Measurements from ENCODE around the gene RPL22L1. TPM values are rescaled to one million over a fixed set of nuclear protein-coding genes. Genes with fewer than 3 reads are reported as not detected.

Gene RPL22L1
- 100 to 1,000 TPM; 204 to 231 (median 209) TPM for total RNA-seq

GRCh38 chr3:170869645-170870593, at the start of gene RPL22L1:
Gene RPL22L1 (minus strand): TSS chr3:170870195. CDS start chr3:170870167, 28 bp downstream.
- H3K36me3 Mint-ChIP-seq (ENCODE audit: insufficient read depth), result peaks cover 39% of the 10 kb centered on the region
- ATAC-seq (peak; percentile 93 to 94), DNase-seq (peak; percentile 90)
- peaks cover 5% of the 10 kb centered on the region for H3K9me3 Mint-ChIP-seq
- H3K4me1 Mint-ChIP-seq (ENCODE audit: low read depth), result peaks cover 21% of the 10 kb centered on the region
- H3K27me3 Mint-ChIP-seq (ENCODE audit: low read depth), result no peaks in the 10 kb centered on the region
- peak within 1 kb of the TSS; percentile 97 for H3K4me3 Mint-ChIP-seq

DNA sequence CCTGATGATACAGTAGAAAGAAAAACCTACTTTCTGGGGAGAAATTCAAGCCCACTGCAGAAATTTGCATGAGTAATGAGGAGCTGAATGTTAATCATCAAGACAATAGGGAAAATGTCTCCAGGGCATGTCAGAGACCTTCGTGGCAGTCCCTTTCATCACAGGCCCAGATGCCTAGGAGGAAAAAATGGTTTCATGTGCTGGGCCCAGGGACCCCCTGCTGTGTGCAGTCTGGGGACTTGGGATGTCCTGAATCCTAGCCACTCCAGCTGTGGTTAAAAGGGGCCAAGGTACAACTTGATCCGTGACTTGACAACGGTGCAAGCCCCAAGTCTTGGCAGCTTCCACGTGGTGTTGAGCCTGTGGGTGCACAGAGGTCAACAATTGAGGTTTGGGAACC, 48.7 kb upstream of the RPL22L1 start:
- no peak overlapping the region for H3K4me3 Mint-ChIP-seq
- H3K9me3 Mint-ChIP-seq, result peaks cover 47% of the 10 kb centered on the region
- ATAC-seq (no peak), DNase-seq (no peak)
- no peaks in the 10 kb centered on the region for H3K4me1 Mint-ChIP-seq (ENCODE audit: low read depth)
- peaks cover 9% of the 10 kb centered on the region for H3K27me3 Mint-ChIP-seq (ENCODE audit: low read depth)
- H3K36me3 Mint-ChIP-seq (ENCODE audit: insufficient read depth), result no peaks in the 10 kb centered on the region

DNA sequence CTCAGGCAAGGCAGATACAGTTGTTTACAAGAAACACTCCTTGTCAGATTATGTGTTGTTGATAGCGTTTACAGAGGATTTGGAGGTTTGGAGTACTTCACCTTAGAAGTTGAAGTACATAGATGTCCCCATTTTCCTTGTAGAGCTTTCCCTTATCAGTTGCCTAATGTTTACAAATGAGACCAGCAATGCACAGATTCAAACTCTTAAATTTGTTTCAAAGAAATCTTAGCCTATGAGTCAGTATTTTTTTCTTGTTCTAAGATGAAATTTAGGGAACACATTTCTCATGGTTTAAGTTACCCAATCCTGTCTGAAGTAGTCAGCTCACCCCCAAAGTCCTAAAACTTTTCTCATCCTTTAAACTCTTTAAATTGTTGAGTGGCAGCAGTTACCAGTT, 44.7 kb upstream of the RPL22L1 start:
- no peak for DNase-seq
- ATAC-seq, result no peak
- Mint-ChIP-seq H3K4me1 (ENCODE audit: low read depth) (peaks cover 3% of the 10 kb centered on the region), H3K9me3 (peaks cover 36% of the 10 kb centered on the region), H3K4me3 (no peak overlapping the region), H3K36me3 (ENCODE audit: insufficient read depth) (no peaks in the 10 kb centered on the region), H3K27me3 (ENCODE audit: low read depth) (no peaks in the 10 kb centered on the region)

GRCh38 chr3:170914212-170914611, 44.2 kb upstream of the RPL22L1 start:
- DNase-seq, result no peak
- no peak overlapping the region for H3K4me3 Mint-ChIP-seq
- no peak for ATAC-seq
- H3K4me1 Mint-ChIP-seq (ENCODE audit: low read depth), result peaks cover 3% of the 10 kb centered on the region
- H3K9me3 Mint-ChIP-seq, result peaks cover 36% of the 10 kb centered on the region
- H3K27me3 Mint-ChIP-seq (ENCODE audit: low read depth), result no peaks in the 10 kb centered on the region
- no peaks in the 10 kb centered on the region for H3K36me3 Mint-ChIP-seq (ENCODE audit: insufficient read depth)

DNA sequence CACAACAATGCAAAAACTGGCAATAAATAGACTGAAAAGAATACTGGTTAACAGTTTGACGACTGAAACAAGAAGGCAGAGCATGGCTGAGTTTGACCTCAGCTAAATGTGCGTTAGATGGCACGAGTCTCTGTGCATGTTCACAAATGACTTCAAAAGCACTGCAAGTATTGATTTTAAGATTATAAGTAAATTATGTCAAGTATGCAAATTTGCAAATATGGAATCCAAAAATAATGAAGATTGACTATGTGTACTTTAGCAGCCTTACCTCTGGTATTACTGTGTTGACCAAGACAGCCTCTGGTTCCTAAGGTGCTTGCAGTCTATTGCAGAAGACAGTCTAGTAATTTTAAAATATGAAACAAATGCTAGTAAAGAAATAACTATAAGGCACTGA, 41.1 kb upstream of the RPL22L1 start:
- Mint-ChIP-seq H3K4me1 (ENCODE audit: low read depth) (peaks cover 18% of the 10 kb centered on the region), H3K36me3 (ENCODE audit: insufficient read depth) (no peaks in the 10 kb centered on the region), H3K27me3 (ENCODE audit: low read depth) (no peaks in the 10 kb centered on the region), H3K4me3 (no peak overlapping the region), H3K9me3 (peaks cover 19% of the 10 kb centered on the region)
- ATAC-seq, result no peak
- no peak for DNase-seq

GRCh38 chr3:170910542-170910941, 40.5 kb upstream of the RPL22L1 start:
- ATAC-seq (no peak), DNase-seq (no peak)
- H3K9me3 Mint-ChIP-seq, result peaks cover 19% of the 10 kb centered on the region
- no peak overlapping the region for H3K4me3 Mint-ChIP-seq
- H3K4me1 Mint-ChIP-seq (ENCODE audit: low read depth), result peaks cover 22% of the 10 kb centered on the region
- no peaks in the 10 kb centered on the region for H3K27me3 Mint-ChIP-seq (ENCODE audit: low read depth)
- no peaks in the 10 kb centered on the region for H3K36me3 Mint-ChIP-seq (ENCODE audit: insufficient read depth)

GRCh38 chr3:170909129-170909903, 39.3 kb upstream of the RPL22L1 start:
- DNase-seq, result no peak
- Mint-ChIP-seq H3K27me3 (ENCODE audit: low read depth) (no peaks in the 10 kb centered on the region), H3K36me3 (ENCODE audit: insufficient read depth) (no peaks in the 10 kb centered on the region), H3K9me3 (peaks cover 19% of the 10 kb centered on the region), H3K4me1 (ENCODE audit: low read depth) (peaks cover 24% of the 10 kb centered on the region), H3K4me3 (no peak overlapping the region)
- no peak for ATAC-seq

GRCh38 chr3:170908235-170909116, 38.5 kb upstream of the RPL22L1 start, which contains the start of gene EIF5A2:
Gene EIF5A2 (minus strand): TSS chr3:170908637. CDS start chr3:170907806, 831 bp downstream.
- H3K4me1 Mint-ChIP-seq (ENCODE audit: low read depth), result peaks cover 24% of the 10 kb centered on the region

DNA sequence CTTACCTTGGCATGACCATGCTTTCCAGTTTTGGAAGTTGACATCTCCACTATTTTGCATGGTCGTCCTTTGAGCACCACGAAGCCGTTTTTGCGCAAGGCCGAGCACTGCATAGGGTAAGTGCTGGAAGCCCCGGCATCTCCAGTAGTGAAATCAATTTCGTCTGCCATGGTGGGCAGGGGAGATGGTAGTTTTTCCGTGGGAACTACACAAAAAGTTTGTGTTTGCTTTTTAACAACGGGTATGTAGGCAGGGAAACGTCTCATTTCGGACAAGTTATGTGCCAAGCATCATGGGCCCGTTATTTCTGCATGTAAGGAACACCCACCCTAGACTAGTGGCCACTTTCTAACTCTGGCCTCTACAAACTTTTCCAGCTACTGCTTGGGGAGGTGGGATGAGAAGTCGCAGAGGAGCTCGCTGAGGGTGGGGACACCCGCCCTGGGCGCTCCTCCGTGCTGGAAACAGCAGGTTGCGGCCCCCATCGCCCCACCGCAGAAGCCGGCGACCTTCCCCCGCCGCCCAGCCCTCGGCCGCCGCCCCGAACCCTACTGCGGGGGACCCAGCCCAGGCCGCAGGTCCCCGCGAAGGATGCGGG, 37.7 kb upstream of the RPL22L1 start:
- H3K9me3 Mint-ChIP-seq, result peaks cover 19% of the 10 kb centered on the region
- H3K36me3 Mint-ChIP-seq (ENCODE audit: insufficient read depth), result peaks cover 7% of the 10 kb centered on the region
- ATAC-seq, result no peak
- H3K4me1 Mint-ChIP-seq (ENCODE audit: low read depth), result peaks cover 24% of the 10 kb centered on the region
- peak overlapping the region; percentile 94 for H3K4me3 Mint-ChIP-seq
- no peak for DNase-seq
- H3K27me3 Mint-ChIP-seq (ENCODE audit: low read depth), result no peaks in the 10 kb centered on the region

More at GRCh38 chr3:170908235-170909116, 38.5 kb upstream of the RPL22L1 start, which contains the start of gene EIF5A2:
- ATAC-seq (peak; percentile 98), DNase-seq (peak; percentile 95)
- H3K9me3 Mint-ChIP-seq, result peaks cover 19% of the 10 kb centered on the region
- H3K4me3 Mint-ChIP-seq, result peak within 1 kb of the TSS; percentile 94
- H3K36me3 Mint-ChIP-seq (ENCODE audit: insufficient read depth), result no peaks in the 10 kb centered on the region
- H3K27me3 Mint-ChIP-seq (ENCODE audit: low read depth), result no peaks in the 10 kb centered on the region

- DNase-seq (no peak), ATAC-seq (no peak)
- H3K27me3 Mint-ChIP-seq (ENCODE audit: low read depth), result no peaks in the 10 kb centered on the region
- peaks cover 13% of the 10 kb centered on the region for H3K36me3 Mint-ChIP-seq (ENCODE audit: insufficient read depth)
- no peak overlapping the region for H3K4me3 Mint-ChIP-seq
- peaks cover 12% of the 10 kb centered on the region for H3K9me3 Mint-ChIP-seq
- H3K4me1 Mint-ChIP-seq (ENCODE audit: low read depth), result peaks cover 24% of the 10 kb centered on the region
Measured at GRCh38 chr3:170905862-170906261, 35.9 kb upstream of the RPL22L1 start.

GRCh38 chr3:170903123-170903522, 33.1 kb upstream of the RPL22L1 start:
- ATAC-seq, result no peak
- Mint-ChIP-seq H3K4me1 (ENCODE audit: low read depth) (peaks cover 16% of the 10 kb centered on the region), H3K4me3 (no peak overlapping the region), H3K27me3 (ENCODE audit: low read depth) (no peaks in the 10 kb centered on the region), H3K36me3 (ENCODE audit: insufficient read depth) (peaks cover 22% of the 10 kb centered on the region), H3K9me3 (no peaks in the 10 kb centered on the region)
- no peak for DNase-seq

GRCh38 chr3:170899455-170899854, 29.5 kb upstream of the RPL22L1 start:
- DNase-seq, result no peak
- H3K36me3 Mint-ChIP-seq (ENCODE audit: insufficient read depth), result peaks cover 35% of the 10 kb centered on the region
- no peak for ATAC-seq
- H3K4me3 Mint-ChIP-seq, result no peak overlapping the region
- H3K4me1 Mint-ChIP-seq (ENCODE audit: low read depth), result no peaks in the 10 kb centered on the region
- H3K27me3 Mint-ChIP-seq (ENCODE audit: low read depth), result no peaks in the 10 kb centered on the region
- no peaks in the 10 kb centered on the region for H3K9me3 Mint-ChIP-seq

DNA sequence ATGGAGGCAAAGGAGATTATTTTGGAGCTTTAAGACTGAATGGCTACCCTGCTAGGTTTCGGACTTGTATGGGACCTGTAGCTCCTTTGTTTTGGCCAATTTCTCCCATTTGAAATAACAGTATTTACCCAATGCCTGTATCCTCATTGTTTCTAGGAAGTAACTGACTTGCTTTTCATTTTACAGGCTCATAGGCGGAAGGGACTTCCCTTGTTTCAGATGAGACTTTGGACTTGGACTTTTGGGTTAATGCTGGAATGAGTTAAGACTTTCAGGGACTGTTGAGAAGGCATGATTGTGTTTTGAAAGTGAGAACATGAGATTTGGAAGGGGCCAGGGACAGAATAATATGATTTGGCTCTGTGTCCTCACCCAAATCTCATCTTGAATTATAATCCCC, 28.0 kb upstream of the RPL22L1 start:
- Mint-ChIP-seq H3K27me3 (ENCODE audit: low read depth) (no peaks in the 10 kb centered on the region), H3K36me3 (ENCODE audit: insufficient read depth) (peaks cover 30% of the 10 kb centered on the region), H3K4me3 (no peak overlapping the region), H3K9me3 (no peaks in the 10 kb centered on the region), H3K4me1 (ENCODE audit: low read depth) (no peaks in the 10 kb centered on the region)
- ATAC-seq (no peak), DNase-seq (no peak)
